Measurements from ENCODE around the gene RFXANK. TPM values are rescaled to one million over a fixed set of nuclear protein-coding genes. Genes with fewer than 3 reads are reported as not detected.
A peak's percentile ranks its signal among the peaks of the same experiment; 100 is the strongest.

RFXANK gene
- total and polyA plus RNA-seq, 4 donors = 46.6 to 148 (median 98.6) TPM

DNA sequence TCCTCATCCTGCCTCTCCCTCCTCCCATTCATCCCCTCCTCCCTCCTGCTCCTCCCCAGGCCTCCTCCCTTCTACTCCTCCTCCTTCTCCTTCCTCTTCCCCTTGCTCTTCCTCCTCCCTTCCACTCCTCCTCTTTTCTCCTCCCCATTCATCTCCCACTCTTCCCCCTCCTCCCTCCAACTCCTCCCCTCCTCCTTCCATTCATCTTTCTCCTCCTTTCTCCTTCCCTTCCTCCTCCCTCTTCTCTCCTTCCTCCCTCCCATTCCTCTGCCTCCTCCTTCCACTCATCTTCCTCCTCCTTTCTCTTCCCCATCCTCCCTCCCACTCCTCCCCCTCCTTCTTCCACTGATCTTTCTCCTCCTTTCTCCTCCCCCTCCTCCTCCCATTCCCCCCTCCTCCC is 47.6 kb downstream of the RFXANK start:
- no peak overlapping the region for H3K9ac ChIP-seq (ENCODE audit: insufficient read depth in 1 of 2, low read length in 2 of 2)

GRCh38 chr19:19240476-19240875 is 48.4 kb downstream of the RFXANK start:
- Histone ChIP-seq H3K36me3 (ENCODE audit: control insufficient read depth in 4 of 4, insufficient read depth in 4 of 4, low read length in 4 of 4) (no peaks in the 10 kb centered on the region), H3K9me3 (ENCODE audit: control insufficient read depth in 4 of 4, insufficient read depth in 3 of 4, low read length in 3 of 4) (peaks cover 0 to 2% (median under 1%) of the 10 kb centered on the region in 4 donors), H3K9ac (ENCODE audit: insufficient read depth in 1 of 2, low read length in 2 of 2) (no peak overlapping the region), H3K27ac (ENCODE audit: low read depth in 1 of 2, low read length in 1 of 2) (no peak overlapping the region), H3K27me3 (ENCODE audit: control insufficient read depth in 3 of 3, insufficient read depth in 3 of 3, low read length in 2 of 3) (peaks cover 0 to 2% (median 2%) of the 10 kb centered on the region in 3 donors), H3K4me3 (no peak overlapping the region), H3K4me1 (ENCODE audit: control insufficient read depth in 5 of 5, insufficient read depth in 5 of 5, low read length in 5 of 5) (no peaks in the 10 kb centered on the region)
- no peak for ATAC-seq (ENCODE audit: insufficient read depth, low FRiP score)
- no peak for TF ChIP-seq CTCF (IDR thresholded peaks at IDR 0.05; ENCODE audit: control extremely low read depth, extremely low read depth)
- WGBS, 2 donors = 78 to 83% methylated on average over 9 of the region's 9 CpGs
- no peak for DNase-seq

More for the DNA sequence above, 47.6 kb downstream of the RFXANK start:
- Histone ChIP-seq H3K9me3 (ENCODE audit: control insufficient read depth in 4 of 4, insufficient read depth in 3 of 4, low read length in 3 of 4) (peaks cover 0 to 6% (median 3%) of the 10 kb centered on the region in 4 donors), H3K36me3 (ENCODE audit: control insufficient read depth in 4 of 4, insufficient read depth in 4 of 4, low read length in 4 of 4) (no peaks in the 10 kb centered on the region), H3K27ac (ENCODE audit: low read depth in 1 of 2, low read length in 1 of 2) (no peak overlapping the region), H3K4me3 (no peak overlapping the region), H3K4me1 (ENCODE audit: control insufficient read depth in 5 of 5, insufficient read depth in 5 of 5, low read length in 5 of 5) (no peaks in the 10 kb centered on the region), H3K27me3 (ENCODE audit: control insufficient read depth in 3 of 3, insufficient read depth in 3 of 3, low read length in 2 of 3) (peaks cover 0 to 2% (median 2%) of the 10 kb centered on the region in 3 donors)
- ATAC-seq (ENCODE audit: insufficient read depth, low FRiP score) (no peak), DNase-seq (no peak)
- no peak for TF ChIP-seq CTCF (IDR thresholded peaks at IDR 0.05; ENCODE audit: control extremely low read depth, extremely low read depth)

GRCh38 chr19:19250196-19250801 is 58.2 kb downstream of the RFXANK start:
- 49 to 69% methylated on average over 5 of the region's 5 CpGs for WGBS, 2 donors
- Histone ChIP-seq H3K27me3 (ENCODE audit: control insufficient read depth in 3 of 3, insufficient read depth in 3 of 3, low read length in 2 of 3) (peaks cover 0 to 4% (median 0%) of the 10 kb centered on the region in 3 donors), H3K9ac (ENCODE audit: insufficient read depth in 1 of 2, low read length in 2 of 2) (no peak overlapping the region), H3K27ac (ENCODE audit: low read depth in 1 of 2, low read length in 1 of 2) (no peak overlapping the region), H3K4me3 (no peak overlapping the region), H3K36me3 (ENCODE audit: control insufficient read depth in 4 of 4, insufficient read depth in 4 of 4, low read length in 4 of 4) (no peaks in the 10 kb centered on the region), H3K4me1 (ENCODE audit: control insufficient read depth in 5 of 5, insufficient read depth in 5 of 5, low read length in 5 of 5) (peaks cover 0 to 1% (median 0%) of the 10 kb centered on the region in 5 donors), H3K9me3 (ENCODE audit: control insufficient read depth in 4 of 4, insufficient read depth in 3 of 4, low read length in 3 of 4) (peaks cover 0 to 8% (median 2%) of the 10 kb centered on the region in 4 donors)
- TF ChIP-seq CTCF (IDR thresholded peaks at IDR 0.05; ENCODE audit: control extremely low read depth, extremely low read depth) = no peak
- DNase-seq = peak in 2 of 3 donors; percentile 14 to 46
- ATAC-seq (ENCODE audit: insufficient read depth, low FRiP score) = no peak

Small RNA genes within 50 kb of the gene (small RNA-seq; reads per million reads assigned to genes)
- not detected for gene RNU6-1028P (ENCODE audit: low replicate concordance)

Other genes with a start within 250 kb of the RFXANK start
- gene SUGP2, start 158.7 kb upstream of the RFXANK start, total RNA-seq = 10 to 100 TPM; 55.2 to 73.4 TPM
- 10 to 100 TPM; 27.6 to 63.9 TPM for gene SUGP2, start 158.7 kb upstream of the RFXANK start, polyA plus RNA-seq
- gene ARMC6, start 158.7 kb upstream of the RFXANK start, total RNA-seq = 10 to 100 TPM; 23.5 to 33.1 TPM
- gene ARMC6, start 158.7 kb upstream of the RFXANK start, polyA plus RNA-seq = 10 to 100 TPM; 31.2 to 33.3 TPM
- 10 to 100 TPM in 1 of 2 donors, 1 to 10 TPM in 1; 7.5 to 10.1 TPM for gene SLC25A42, start 128.3 kb upstream of the RFXANK start, total RNA-seq
- 1 to 10 TPM; 5.8 to 6.4 TPM for gene SLC25A42, start 128.3 kb upstream of the RFXANK start, polyA plus RNA-seq
- 10 to 100 TPM; 18.1 to 32.2 TPM for gene TMEM161A, start 53.8 kb upstream of the RFXANK start, total RNA-seq
- gene TMEM161A, start 53.8 kb upstream of the RFXANK start, polyA plus RNA-seq = 10 to 100 TPM; 18.9 to 27.4 TPM
- gene MEF2B, start 22.0 kb upstream of the RFXANK start, total RNA-seq = 1 to 10 TPM in 1 of 2 donors, under 1 TPM in 1; 0.63 to 1.8 TPM
- gene MEF2B, start 22.0 kb upstream of the RFXANK start, polyA plus RNA-seq = under 1 TPM; 0.44 to 0.59 TPM
- 10 to 100 TPM; 10.0 to 41.4 TPM for gene BORCS8, start 106 bp upstream of the RFXANK start, total RNA-seq
- gene BORCS8, start 106 bp upstream of the RFXANK start, polyA plus RNA-seq = 10 to 100 TPM; 30.9 to 37.5 TPM
- gene NR2C2AP, start 11.2 kb downstream of the RFXANK start, total RNA-seq = 10 to 100 TPM in 1 of 2 donors, 1 to 10 TPM in 1; 4.6 to 18.6 TPM
- 10 to 100 TPM; 23.9 to 26.7 TPM for gene NR2C2AP, start 11.2 kb downstream of the RFXANK start, polyA plus RNA-seq
- under 1 TPM; 0.03 to 0.06 TPM for gene NCAN, start 19.7 kb downstream of the RFXANK start, total RNA-seq
- under 1 TPM in 1 of 2 donors, not detected in 1; 0.01 TPM for gene NCAN, start 19.7 kb downstream of the RFXANK start, polyA plus RNA-seq
- gene TM6SF2, start 81.0 kb downstream of the RFXANK start, total RNA-seq = 1 to 10 TPM in 1 of 2 donors, under 1 TPM in 1; 0.74 to 2.4 TPM
- under 1 TPM; 0.23 to 0.33 TPM for gene TM6SF2, start 81.0 kb downstream of the RFXANK start, polyA plus RNA-seq
- gene SUGP1, start 128.3 kb downstream of the RFXANK start, total RNA-seq = 10 to 100 TPM; 22.3 to 42.8 TPM
- gene SUGP1, start 128.3 kb downstream of the RFXANK start, polyA plus RNA-seq = 10 to 100 TPM; 27.9 to 29.5 TPM
- 10 to 100 TPM; 64.4 to 68.0 TPM for gene MAU2, start 128.6 kb downstream of the RFXANK start, total RNA-seq
- gene MAU2, start 128.6 kb downstream of the RFXANK start, polyA plus RNA-seq = 10 to 100 TPM; 21.6 to 24.7 TPM
- 10 to 100 TPM; 38.6 to 93.7 TPM for gene GATAD2A, start 213.4 kb downstream of the RFXANK start, total RNA-seq
- 10 to 100 TPM; 30.6 to 36.2 TPM for gene GATAD2A, start 213.4 kb downstream of the RFXANK start, polyA plus RNA-seq